Right renal cortex interstitium (tissue), 3 donors: ENCODE data around the gene KANTR. TPM values are rescaled to one million over a fixed set of nuclear protein-coding genes. Genes with fewer than 3 reads are reported as not detected.
"Not testable (repeated sequence)": the region's sequence is repeated elsewhere in the genome, so short reads cannot be mapped to it uniquely, and the experiment has no call there.

Source experiments
- DNase-seq, 3 donors: peaks; one replicate each; pipeline ENCODE4 v3.0.0-alpha.2; 2013; ENCODE audit warnings: low read depth in 3 of 3, low spot score in 2 of 3
- polyA plus RNA-seq, 3 donors: library from polyadenylated mRNA; unstranded; fragments of 120-200 nt; gene quantifications; one replicate each; pipeline ENCODE4 v1.2.1, GENCODE V29; 2013; ENCODE audit not compliant: insufficient read length in 3 of 3

KANTR gene
- polyA plus RNA-seq, 3 donors = 9.0 to 34.7 (median 10.2) TPM

GRCh38 chrX:53122013-53122412 lies 28.1 kb downstream of the KANTR start:
- no peak for DNase-seq

- no peak for DNase-seq
These were observed 31.6 kb downstream of the KANTR start for GRCh38 chrX:53125506-53125905.

- no peak for DNase-seq
These were observed 32.4 kb downstream of the KANTR start for GRCh38 chrX:53126377-53126776.

- no peak for DNase-seq
These were observed 34.3 kb downstream of the KANTR start for GRCh38 chrX:53128097-53128749.

- no peak for DNase-seq
These were observed 39.5 kb downstream of the KANTR start for GRCh38 chrX:53133400-53133799.

- no peak for DNase-seq
These were observed 41.6 kb downstream of the KANTR start for GRCh38 chrX:53135581-53135980.

GRCh38 chrX:53153581-53153980 lies 59.6 kb downstream of the KANTR start:
- no peak for DNase-seq

GRCh38 chrX:53155512-53156206 lies 61.7 kb downstream of the KANTR start:
- no peak for DNase-seq

- no peak for DNase-seq
These were observed 62.3 kb downstream of the KANTR start for GRCh38 chrX:53156207-53156596.

GRCh38 chrX:53159184-53159583 lies 65.2 kb downstream of the KANTR start:
- no peak for DNase-seq

GRCh38 chrX:53160297-53160983 lies 66.5 kb downstream of the KANTR start:
- DNase-seq = no peak

GRCh38 chrX:53163436-53163835 lies 69.5 kb downstream of the KANTR start:
- DNase-seq = no peak

GRCh38 chrX:53164566-53164965 lies 70.6 kb downstream of the KANTR start:
- not testable (repeated sequence) for DNase-seq

GRCh38 chrX:53166103-53166502 lies 72.2 kb downstream of the KANTR start:
- no peak for DNase-seq

- DNase-seq = no peak
These were observed 77.4 kb downstream of the KANTR start for GRCh38 chrX:53171356-53171755.

Other genes starting within 250 kb of the KANTR start
- gene XAGE3, start 226.1 kb upstream of the KANTR start, polyA plus RNA-seq = not detected
- 10 to 100 TPM in 2 of 3 donors, 1 to 10 TPM in 1; 9.9 to 17.5 (median 14.1) TPM for gene FAM156B, start 196.8 kb upstream of the KANTR start, polyA plus RNA-seq
- 10 to 100 TPM; 16.7 to 21.7 (median 19.3) TPM for gene FAM156A, start 135.6 kb upstream of the KANTR start, polyA plus RNA-seq
- 10 to 100 TPM; 13.1 TPM for gene GPR173, start 45.4 kb upstream of the KANTR start, polyA plus RNA-seq
- gene TSPYL2, start 11.8 kb upstream of the KANTR start, polyA plus RNA-seq = 10 to 100 TPM; 22.4 to 34.2 (median 28.2) TPM
- gene KDM5C, start 131.1 kb downstream of the KANTR start, polyA plus RNA-seq = 10 to 100 TPM; 59.8 to 71.3 (median 66.8) TPM
- gene IQSEC2, start 187.4 kb downstream of the KANTR start, polyA plus RNA-seq = 10 to 100 TPM; 12.3 to 13.6 (median 12.9) TPM